Sciatic nerve (tissue), 2 donors: ENCODE data around the gene NSD1. TPM values are rescaled to one million over a fixed set of nuclear protein-coding genes. Genes with fewer than 3 reads are reported as not detected.
A peak's percentile ranks its signal among the peaks of the same experiment; 100 is the strongest.
"Not testable (repeated sequence)": the region's sequence is repeated elsewhere in the genome, so short reads cannot be mapped to it uniquely, and the experiment has no call there.

ENCODE experiments used
- ATAC-seq: fragments of 200-7000 bp; cut with Tn5 transposase; one replicate; pipeline ENCODE4 v1.9.1; 2020; ENCODE audit warnings: mild to moderate bottlenecking, moderate library complexity
- DNase-seq: peaks from one replicate; pipeline ENCODE4 v3.0.0-alpha.2; 2020; ENCODE audit warnings: low spot score
- intact Hi-C: fragments of 100-400 bp; cut with DNase I; formaldehyde crosslinking; loops from one replicate; pipeline ENCODE4 v1.14.2; 2022
- total RNA-seq: library from RNA; stranded (reverse); fragmentation: NEBNext Ultra II Directional; extraction: Animal tissue kit (Norgen Biotek cat#: 25700); gene quantifications from one replicate; pipeline ENCODE4 v1.2.1, GENCODE V29; 2021
- donor health status: DM: no; HTN: no; CAD: no.
- donor health status: DM: no; HTN: no; CAD: no.

NSD1 gene
- total RNA-seq, 1 donor from 2014 or later, result 112 TPM

GRCh38 chr5:177249761-177250537 lies 116.4 kb downstream of the NSD1 start:
- DNase-seq (no peak), ATAC-seq (no peak)
- intact Hi-C loops, result no loop called here

GRCh38 chr5:177253252-177253651 lies 119.7 kb downstream of the NSD1 start:
- intact Hi-C loops, result no loop called here
- no peak for DNase-seq
- no peak for ATAC-seq

- no peak for DNase-seq
- intact Hi-C loops, result no loop called here
- no peak for ATAC-seq
Measured at GRCh38 chr5:177256296-177256695, 122.7 kb downstream of the NSD1 start.

- DNase-seq, intact Hi-C loops, ATAC-seq: not testable (repeated sequence)
Measured at GRCh38 chr5:177258711-177259110, 125.1 kb downstream of the NSD1 start.

- ATAC-seq, result no peak
- intact Hi-C loops, result no loop called here
- no peak for DNase-seq
Measured at GRCh38 chr5:177260961-177261360, 127.4 kb downstream of the NSD1 start.

- intact Hi-C loops, result no loop called here
- ATAC-seq, result no peak
Measured at GRCh38 chr5:177261510-177261909, 127.9 kb downstream of the NSD1 start.

GRCh38 chr5:177264178-177264577 lies 130.6 kb downstream of the NSD1 start:
- DNase-seq, result no peak
- ATAC-seq, result no peak
- intact Hi-C loops, result no loop called here

More at GRCh38 chr5:177261510-177261909, 127.9 kb downstream of the NSD1 start:
- no peak for DNase-seq

- no peak for DNase-seq
- intact Hi-C loops, result no loop called here
- ATAC-seq, result peak; percentile 46
Measured at GRCh38 chr5:177265395-177265794, 131.8 kb downstream of the NSD1 start.

- intact Hi-C loops, result no loop called here
- DNase-seq, result no peak
- no peak for ATAC-seq
Measured at GRCh38 chr5:177269232-177269895, 135.8 kb downstream of the NSD1 start.

GRCh38 chr5:177269976-177270375 lies 136.4 kb downstream of the NSD1 start:
- no peak for ATAC-seq
- DNase-seq, result no peak
- intact Hi-C loops, result no loop called here

GRCh38 chr5:177270653-177271052 lies 137.1 kb downstream of the NSD1 start:
- ATAC-seq (no peak), DNase-seq (no peak)
- intact Hi-C loops, result no loop called here

- DNase-seq (no peak), ATAC-seq (no peak)
- intact Hi-C loops, result no loop called here
Measured at GRCh38 chr5:177271113-177271512, 137.5 kb downstream of the NSD1 start.

- intact Hi-C loops, result no loop called here
- DNase-seq (no peak), ATAC-seq (no peak)
Measured at GRCh38 chr5:177275883-177276282, 142.3 kb downstream of the NSD1 start.

- DNase-seq, result no peak
- ATAC-seq, result no peak
- intact Hi-C loops, result no loop called here
Measured at GRCh38 chr5:177276886-177277285, 143.3 kb downstream of the NSD1 start.

- intact Hi-C loops, result no loop called here
- DNase-seq (no peak), ATAC-seq (no peak)
Measured at GRCh38 chr5:177288191-177288590, 154.6 kb downstream of the NSD1 start.

- intact Hi-C loops, result no loop called here
- no peak for ATAC-seq
- DNase-seq, result no peak
Measured at GRCh38 chr5:177290816-177291596, 157.4 kb downstream of the NSD1 start.

GRCh38 chr5:177291735-177292134 lies 158.2 kb downstream of the NSD1 start:
- no peak for DNase-seq
- no peak for ATAC-seq
- intact Hi-C loops, result no loop called here

GRCh38 chr5:177293819-177294581 lies 160.4 kb downstream of the NSD1 start:
- no peak for ATAC-seq

GRCh38 chr5:177294632-177295031 lies 161.1 kb downstream of the NSD1 start:
- ATAC-seq (no peak), DNase-seq (no peak)
- intact Hi-C loops, result no loop called here

More at GRCh38 chr5:177293819-177294581, 160.4 kb downstream of the NSD1 start:
- intact Hi-C loops, result no loop called here
- no peak for DNase-seq
